CD4-positive, alpha-beta T cell treated with Interleukin-6 for 4 hours (primary cell): ENCODE results near the gene QRICH2.
"Not testable (repeated sequence)": the region's sequence is repeated elsewhere in the genome, so short reads cannot be mapped to it uniquely, and the experiment has no call there.

Experiments used
- DNase-seq: peaks from one replicate; pipeline ENCODE4 v3.0.0-alpha.2; 2020; ENCODE audit warnings: mixed read lengths

Gene QRICH2

DNA sequence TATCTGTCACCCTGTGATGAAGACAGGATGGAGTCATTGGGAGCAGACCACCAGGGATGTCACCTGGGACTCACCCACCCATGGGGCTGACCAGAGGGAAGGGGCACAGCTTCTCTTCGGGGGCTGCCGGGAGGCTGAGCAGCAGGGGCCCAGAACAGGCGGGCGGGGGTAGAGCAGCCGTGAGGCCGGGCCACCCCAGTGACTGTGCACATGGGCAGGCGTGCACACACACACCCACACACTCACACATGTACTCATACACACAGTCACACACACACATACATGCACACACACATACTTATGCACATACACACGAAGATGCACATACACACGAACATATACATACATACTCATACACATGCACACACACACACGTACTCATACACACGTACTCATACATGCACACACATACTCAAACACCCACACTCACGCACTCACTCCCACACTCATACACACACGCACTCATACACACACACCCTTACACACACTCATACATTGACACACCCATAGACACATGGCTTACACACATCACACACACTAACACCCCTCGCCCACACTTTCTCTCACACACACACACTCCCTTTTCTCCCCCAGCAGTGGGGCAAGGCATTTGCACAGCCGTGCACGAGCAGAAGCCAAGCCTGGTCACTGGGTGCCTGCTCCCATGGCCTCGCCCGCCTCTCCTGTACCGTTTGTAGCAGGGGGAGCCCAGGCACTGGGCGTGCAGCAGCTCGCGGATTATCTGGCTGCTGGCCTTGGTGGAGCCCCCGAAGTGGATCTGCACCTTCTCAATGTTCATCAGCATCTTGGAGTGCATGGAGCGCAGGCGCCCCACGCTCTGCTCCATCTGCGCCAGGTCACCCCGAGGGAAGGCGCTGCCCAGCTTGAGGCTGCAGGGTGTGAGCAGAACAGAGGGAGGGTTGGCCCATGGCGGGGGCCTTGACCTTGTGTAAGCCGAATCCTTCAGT is 30.5 kb downstream of the QRICH2 start:
- DNase-seq: no peak

DNA sequence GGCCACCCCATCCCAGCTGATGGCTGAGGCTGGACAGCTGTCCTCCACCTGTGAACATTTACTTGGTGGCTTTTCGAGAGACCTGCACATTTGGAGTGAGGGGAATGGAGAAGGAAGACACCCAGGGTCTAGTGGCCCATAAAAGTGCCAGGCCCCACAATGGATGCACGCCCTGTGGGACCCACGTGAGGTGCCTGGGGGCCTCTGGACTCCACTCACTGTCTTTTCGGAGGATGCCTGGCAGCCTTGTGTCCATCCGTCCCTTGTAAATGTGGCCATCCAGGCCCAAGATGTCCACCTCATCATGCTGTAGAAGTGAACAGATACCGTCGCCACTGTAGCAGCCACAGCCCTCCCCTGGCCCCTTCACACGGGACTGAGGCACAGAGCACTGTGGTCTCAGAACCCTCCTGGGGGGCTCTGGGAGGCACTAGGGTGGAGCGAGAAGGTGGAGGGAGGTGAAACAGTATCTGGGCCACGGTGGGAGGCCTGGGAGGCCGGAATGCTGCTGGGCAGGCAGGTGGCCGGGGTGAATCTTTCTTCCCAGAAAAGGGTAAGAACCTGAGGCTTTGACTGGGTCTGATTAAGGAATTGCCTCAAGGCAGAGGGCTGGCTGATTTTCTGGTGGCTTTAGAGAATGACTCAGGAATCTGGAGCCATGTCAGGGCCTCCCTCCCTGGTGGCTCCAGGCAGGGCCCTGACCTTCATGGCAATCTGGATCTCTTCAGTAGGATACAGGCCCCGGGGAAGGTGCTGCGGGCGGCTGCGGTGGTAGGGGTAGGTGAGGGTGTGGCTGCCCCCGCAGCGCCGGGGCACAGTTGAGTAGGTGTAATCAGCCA is 31.4 kb downstream of the QRICH2 start:
- no peak for DNase-seq

DNA sequence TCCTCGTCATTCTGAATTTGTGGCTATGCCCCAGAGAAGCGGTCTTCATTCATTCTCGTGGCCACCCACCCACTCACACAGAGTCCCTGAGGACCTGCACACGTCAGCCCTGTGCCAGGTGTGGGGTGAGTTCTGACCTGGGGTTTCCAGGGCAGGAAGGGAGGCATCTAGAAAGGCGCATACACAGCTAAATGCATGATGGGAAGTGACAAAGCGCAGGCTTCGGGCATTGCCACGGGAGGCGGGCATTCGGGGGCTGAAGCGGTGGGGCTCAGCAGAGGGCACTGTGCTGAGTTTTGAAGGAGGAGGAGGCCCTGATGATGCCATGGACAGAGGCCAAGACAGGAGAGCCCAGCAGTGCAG is 32.0 kb downstream of the QRICH2 start:
- DNase-seq: no peak

DNA sequence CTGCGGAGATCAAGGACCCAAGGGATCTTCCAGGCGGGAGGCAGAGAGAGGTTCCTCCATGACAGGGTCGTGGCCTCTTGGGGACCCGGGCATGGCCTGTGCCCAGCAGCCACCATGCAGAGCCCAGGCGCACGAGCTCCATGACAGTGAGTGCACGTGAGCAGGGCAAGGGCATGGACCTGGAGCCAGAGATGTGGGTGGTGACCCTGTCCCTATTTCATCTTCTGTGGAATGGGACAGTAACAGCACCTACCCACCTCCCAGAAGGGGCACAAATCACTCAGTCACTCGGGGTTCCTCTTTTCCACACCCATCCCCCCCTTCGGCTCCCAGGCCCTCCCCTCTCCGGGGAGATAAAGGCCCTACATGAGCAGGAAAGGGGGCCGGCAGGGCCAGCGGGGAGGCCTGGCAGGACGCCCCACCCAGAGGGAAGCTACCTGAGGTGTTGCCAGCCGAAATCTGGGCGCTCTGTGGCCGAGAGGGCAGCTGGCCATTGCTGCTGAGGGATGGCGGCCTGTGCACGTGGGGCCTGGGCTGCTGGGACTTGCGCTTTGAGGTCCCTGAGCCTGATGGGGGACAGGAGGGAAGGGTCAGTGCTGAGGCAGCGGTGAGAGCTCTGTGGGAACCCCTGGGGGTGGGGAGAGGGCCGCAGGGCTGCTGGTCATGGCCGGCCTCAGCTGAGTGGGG is 32.6 kb downstream of the QRICH2 start:
- no peak for DNase-seq

DNA sequence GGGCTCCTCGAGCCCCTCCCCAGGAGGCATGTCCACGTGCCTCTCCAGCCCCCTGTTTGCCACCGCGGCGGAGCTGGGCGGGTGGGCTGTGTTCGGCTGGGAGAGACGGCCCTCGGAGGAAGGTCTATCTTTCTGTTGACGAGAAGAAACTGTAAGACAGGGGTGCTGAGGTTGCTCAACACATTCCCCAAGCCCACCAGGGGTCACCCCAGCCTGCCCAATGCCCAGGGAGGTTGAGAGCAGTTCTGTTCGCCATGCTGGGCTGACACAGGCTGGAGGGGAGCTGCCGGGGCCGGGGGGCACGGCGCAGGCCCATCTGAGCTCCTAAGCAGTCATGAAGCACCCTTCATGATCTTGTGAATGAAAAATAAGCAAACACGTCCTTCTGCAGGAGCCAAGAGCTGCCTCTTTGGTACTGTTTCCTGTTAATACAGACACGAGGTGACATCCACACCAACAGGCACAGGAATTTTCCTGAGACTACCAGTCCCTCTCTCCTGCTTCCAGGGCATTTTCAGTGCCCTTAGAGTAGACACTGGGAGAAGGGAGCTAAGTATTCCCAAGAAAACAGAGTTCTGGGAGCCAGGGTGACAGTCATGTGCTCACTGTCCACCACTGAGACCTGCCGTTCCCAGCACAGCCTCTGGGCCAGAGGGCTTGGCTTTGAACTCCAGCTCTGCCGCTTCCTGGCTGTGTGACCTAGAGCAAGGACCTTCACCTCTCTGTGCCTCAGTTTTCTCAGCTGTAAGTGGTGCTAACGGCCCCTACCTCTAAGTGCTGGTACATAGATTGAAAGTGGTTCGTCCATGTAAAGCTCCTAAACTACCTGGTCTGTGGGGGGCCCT is 33.7 kb downstream of the QRICH2 start:
- no peak for DNase-seq

DNA sequence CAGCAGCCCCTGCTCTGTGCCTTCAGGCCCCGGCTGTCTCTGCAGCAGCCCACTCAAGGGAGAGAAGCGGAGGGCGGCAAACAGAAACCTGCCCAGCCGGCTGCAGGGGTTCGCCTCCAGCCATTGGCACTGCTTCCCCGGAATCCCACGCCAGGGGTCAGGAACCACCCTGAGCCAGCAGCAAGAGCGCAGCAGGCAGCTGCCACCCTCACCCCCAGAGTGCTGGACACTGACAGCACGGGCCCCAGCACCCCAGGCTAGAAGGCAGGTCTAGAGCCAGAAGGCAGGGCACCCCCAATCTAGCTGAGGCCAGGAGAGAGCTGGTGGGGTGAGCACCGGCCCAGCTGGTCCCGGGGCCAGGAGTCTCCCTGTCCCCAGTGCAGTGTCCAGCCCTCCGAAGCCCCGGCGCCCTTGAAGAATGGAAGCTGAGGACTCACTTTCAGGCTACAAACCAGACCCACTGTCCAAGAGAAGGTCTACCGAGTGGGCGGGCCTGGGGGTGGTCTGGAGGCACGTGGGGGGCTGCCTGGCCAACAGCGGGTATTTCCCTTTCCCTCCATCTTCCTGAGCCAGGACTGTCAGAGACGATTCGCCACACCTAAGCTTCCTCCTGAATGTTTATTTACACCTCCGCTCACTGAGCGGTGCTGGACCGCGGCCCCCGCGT is 34.5 kb downstream of the QRICH2 start:
- DNase-seq: no peak

DNA sequence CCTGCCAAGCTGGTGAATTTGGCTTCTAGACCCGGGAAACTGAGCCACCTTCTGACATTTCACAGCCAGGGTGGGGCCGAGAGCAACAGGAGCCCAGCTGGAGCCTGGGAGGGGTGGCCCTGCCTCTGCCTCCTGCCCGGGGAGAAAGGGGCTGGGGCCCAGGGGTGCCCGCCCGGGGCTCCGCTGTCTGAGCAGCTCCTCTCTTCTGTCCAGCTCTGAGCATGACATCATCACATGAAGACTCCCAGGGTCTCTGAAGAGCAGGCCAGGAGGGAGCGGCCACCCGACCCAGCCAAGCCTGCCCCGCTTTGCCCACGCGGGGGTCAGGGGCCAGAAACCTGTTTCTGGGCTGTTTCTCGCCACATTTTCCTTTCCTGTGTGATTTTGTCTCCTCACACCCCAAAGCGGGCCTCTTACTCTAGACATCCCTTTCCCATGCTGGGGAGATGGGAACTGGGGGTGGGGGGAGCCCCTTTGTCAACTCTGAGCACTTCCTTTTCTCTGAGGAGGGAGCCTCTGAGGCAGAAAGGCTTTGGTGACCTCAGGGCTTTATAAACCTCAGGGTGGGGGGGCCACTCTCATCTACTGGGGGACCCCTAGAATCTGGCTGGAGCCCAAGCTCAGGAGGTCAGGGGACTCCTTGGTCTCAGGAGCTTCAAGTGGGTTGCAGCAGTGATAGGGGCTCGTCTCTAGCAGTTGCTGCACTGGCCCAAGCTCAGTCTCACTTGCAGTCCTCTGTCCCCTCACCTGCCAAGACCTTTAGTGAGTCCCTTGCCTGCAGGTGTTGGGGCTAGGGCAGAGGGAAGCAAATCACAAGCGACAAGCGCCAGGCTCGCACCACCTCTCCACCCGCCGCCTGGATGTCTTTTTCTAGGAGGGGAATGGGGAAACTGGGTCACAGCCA is 35.3 kb downstream of the QRICH2 start:
- DNase-seq: peak; percentile 43

DNA sequence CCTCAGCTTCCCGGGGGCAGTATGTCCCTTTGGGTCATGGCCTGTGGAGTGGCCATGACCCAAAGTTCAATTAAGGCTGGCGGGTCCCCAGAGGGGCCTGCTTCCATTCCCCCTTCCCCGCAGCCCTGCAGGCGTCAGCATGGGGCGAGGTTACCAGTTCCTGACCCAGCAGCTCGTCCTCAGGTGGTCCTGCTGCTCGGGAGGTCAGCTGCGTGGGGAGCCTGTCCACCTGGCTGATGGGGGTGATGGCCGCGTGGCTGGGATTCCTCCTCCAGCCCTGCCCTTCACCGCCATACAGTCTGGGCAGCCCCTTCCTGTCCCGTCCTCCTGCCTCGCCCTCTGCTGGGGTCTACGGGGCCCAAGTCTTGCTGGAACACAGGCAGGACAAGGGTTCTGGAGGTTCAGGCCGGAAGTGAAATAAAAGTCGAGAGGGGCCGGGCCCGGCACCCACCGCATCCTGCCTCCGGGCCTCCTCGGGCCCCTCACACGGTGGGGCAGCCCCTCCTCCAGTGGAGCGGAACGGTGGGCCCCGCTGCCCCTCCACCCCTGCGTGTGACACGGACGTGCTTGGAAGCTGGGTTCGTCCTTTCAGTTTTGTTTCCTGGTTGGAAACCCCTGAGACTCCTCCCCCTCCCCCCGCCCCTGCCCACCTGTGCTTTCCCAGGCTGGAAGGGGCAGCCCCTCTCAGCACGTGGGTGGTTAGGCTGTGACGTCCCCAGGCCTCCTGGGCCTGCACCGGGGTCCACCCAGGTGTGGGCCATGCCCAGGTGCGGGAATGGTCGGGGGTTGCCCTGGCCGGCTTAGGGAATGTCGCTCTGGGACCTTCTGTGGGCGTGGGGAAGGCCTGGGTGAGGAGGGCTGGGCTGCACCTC is 36.2 kb downstream of the QRICH2 start:
- DNase-seq: peak; percentile 59

DNA sequence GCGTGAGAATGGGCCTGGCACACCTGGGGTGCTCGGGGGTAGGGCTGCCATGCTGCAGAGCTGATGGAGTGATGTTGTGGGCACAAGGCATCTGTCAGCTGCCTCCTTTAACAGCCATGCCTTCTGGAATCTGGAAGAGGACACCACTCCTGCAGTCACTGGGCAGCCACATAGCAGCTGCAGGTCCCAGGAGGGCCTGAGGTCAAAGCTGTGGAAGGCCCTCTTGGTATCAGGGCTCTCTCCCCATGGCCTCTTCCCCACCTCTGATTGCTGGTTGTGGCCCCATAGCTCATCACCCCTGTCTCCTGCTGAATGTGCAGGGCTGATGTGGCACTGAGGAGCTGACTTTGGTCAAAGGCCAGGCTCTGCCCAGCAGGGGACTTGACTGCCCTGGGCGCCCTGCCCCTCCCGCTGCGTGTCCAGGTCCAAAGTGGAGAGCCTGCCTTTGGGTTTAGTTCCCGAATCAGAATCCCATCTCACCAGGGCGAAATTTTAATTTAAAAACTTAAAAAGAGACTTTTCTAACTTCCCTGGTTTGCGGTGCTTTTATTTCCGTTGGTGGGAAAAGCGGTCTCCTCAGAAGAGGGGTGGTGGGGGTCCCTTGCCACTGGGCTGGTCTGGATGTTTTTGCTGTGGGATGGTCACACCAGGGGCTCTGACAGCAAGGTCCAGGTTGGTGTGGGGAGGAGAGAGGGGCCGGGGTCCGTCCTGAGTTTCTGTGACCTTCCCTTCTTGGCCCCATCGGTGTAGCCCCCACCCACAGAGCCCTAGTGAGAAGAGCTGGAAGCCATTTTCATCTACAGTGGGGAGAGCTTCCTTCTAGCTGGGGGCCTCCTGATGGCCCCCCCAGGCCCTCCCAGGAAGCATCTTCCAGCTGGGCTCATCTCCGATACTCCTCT is 37.1 kb downstream of the QRICH2 start:
- DNase-seq: no peak

DNA sequence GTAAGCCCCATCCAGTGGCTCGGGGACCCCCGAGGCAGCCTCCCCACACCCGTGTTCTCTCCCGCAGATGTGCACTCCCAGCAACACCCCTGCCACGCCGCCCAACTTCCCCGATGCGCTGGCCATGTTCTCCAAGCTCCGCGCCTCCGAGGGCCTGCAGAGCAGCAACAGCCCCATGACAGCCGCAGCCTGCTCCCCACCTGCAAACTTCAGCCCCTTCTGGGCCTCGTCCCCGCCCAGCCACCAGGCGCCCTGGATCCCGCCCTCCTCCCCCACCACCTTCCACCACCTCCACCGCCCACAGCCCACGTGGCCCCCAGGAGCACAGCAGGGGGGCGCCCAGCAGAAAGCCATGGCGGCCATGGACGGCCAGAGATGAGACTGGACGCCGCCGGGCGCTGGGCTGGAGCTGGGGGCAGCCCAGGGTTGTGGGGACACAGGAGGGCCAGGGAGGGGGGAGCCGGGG is 37.9 kb downstream of the QRICH2 start:
- no peak for DNase-seq

DNA sequence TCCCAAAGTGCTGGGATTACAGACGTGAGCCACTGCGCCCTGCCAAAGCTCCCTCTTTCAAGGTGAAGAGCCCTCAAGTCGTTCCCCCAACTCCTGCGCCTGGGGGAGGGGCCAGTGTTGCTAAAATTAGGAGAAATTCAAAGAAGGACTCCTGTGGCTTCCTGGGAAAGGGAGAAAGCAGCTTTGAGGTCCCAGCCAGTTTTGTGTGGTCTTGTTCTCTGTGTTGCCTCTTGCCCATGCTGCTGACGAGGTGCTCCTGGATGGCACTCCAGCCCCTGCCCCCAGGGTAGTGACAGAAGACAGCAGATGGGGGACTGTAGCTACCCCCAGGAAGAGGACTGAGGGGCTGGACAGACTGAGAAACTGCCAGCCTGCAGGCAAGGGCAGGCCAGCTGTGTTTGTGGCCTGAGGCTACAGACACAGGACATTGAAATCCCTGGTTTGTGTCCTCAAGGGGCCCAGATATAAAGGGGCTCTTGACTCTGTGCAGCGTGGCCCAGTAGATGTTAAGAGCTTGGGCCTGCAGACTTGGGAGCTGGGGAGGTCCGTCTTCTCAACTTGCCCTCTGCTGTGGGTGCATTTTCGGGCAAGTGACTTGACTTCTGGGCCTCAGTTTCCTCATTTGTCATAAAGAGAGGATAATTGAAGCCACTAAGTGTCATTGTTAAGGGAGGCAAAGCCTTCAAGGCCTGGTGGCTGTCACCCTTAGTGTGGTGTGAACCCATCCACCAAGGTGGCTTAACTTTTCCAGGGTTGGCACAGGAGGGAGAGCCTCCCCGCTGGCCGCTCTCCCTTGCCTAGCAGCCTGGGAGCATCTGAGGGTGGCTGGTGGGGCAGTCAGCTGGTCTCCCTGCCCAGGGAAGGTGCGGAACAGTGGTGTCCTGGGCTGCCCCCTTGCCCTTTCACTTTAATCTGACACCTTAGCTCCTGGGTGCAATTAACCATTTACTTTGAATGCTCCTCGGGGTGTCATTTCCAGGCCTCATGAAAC is 38.8 kb downstream of the QRICH2 start:
- DNase-seq: no peak

DNA sequence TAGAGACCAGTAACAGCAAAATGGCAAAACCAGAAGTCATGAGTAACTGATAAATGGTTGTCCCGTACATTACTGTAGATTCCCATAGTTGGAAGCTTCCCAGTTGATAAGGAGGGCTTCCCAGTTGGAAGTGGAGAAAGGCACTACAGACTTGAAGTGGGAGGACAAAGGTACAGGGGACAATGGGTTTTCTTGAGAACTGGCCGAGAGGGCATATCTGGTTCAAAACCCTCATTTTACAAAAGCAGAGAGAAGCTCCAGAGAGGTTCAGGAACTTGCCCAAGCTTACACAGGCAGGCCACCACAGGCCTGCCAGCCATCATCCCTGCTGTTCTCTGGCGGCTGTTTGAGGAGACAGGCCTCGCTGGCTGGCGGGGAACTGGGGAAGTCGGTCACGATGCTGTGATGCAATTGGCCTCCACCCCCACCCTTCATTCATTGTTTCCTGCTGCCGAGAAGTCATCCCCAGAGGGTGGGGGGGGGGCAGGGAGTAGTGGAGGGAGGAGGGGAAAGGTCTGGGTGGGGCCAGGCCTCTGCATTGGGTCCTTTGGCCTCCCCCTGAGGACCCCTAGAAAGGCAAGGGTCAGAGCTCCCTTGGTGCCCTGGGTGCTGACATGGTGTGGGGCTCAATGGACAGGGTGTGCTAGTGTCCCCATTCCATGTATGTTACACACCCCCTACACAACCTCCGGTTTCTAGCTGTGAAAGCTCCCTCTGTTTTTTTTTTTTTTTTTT is 39.9 kb downstream of the QRICH2 start:
- peak; percentile 82 for DNase-seq

DNA sequence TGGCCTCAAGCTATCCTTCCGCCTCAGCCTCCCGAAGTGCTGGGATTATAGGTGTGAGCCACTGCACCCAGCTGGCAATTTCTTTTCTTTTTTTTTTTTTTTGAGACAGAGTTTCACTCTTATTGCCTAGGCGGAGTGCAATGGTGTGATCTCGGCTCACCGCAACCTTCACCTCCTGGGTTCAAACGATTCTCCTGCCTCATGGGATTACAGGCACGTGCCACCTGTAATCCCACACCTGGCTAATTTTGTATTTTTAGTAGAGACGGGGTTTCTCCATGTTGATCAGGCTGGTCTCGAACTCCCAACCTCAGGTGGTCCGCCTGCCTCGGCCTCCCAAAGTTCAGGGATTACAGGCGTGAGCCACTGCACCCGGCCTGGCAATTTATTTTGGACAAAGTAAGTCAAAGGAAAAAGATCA is 40.5 kb downstream of the QRICH2 start:
- DNase-seq: not testable (repeated sequence)

DNA sequence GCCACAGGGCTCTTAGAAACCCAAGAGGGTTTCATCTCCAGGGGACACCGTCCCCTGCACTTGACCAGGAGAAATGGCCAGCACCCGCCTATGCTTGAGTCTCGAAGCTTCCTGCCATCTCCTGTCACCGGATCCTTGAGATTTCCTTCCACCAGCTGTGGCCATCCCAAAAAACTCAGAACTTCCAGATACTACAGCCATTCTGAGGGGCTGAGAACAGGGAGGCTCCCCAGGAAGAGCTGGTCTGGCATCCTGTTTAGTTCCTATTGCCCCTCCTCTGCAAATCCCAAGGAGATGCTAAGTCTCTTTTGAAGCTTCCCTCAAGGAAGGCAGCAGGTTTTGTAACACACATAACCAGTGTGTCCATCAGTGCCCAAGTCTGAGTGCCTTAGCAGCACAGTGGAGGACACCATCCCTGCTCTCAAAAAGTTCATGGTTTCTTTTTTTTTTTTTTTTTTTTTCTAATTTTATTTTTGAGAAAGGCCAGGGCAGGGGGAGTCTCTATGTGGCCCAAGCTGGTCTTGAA is 41.0 kb downstream of the QRICH2 start:
- DNase-seq: no peak

DNA sequence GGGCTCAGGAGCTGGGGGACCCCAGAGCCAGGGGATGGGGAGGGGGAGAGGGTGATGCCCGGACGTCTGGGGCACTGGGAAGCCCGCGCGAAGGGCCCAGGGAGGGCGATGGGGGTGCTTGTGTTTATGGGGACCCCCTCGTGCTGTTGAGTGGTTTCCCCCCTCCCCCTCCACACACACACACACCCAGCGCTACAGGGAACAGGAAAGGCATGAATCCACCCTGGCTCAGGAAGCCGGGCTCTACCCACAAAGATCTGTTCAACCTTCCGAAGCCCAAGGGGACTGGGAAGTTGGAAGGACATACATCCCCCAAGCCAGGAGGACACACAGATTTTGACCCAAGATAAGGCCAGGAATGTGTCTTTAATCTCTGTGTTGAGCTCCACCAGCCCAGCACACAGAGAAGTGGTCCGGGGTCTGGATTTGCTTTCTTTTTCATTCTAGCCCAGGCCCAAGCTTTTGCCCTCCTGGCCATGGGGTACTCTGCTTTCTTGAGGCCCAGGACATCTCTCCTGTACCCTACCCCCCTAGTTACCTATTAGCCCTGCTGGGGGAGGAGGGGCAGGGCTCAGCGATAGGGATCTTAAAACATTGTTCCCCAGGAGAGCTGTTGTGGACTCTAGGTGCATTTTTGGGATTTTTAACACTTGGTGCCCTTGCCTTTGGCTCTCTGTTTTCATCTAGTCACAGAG is 41.7 kb downstream of the QRICH2 start:
- peak; percentile 39 for DNase-seq
